Kidney epithelial cell (primary cell): ENCODE measurements around the gene ITGBL1. TPM values are rescaled to one million over a fixed set of nuclear protein-coding genes. Genes with fewer than 3 reads are reported as not detected.

ENCODE experiments used
- DNase-seq: peaks from one replicate; pipeline ENCODE4 v3.0.0-alpha.2; 2010; ENCODE audit warnings: low read depth
- H3K27me3 ChIP-seq: 2 replicates; pipeline ENCODE4 v1.6.0; 2011; ENCODE audit warnings: low read length; ENCODE audit not compliant: control insufficient read depth, insufficient read depth
- H3K36me3 ChIP-seq: 2 replicates; pipeline ENCODE4 v1.5.1; 2011; ENCODE audit warnings: low read length; ENCODE audit not compliant: control insufficient read depth, insufficient read depth
- H3K4me3 ChIP-seq: 2 replicates; pipeline ENCODE4 v1.5.1; 2011; ENCODE audit warnings: low read depth, mild to moderate bottlenecking, control low read depth, low read length
- total RNA-seq: library from RNA; depleted of rRNA; stranded (reverse); fragments of >200 nt; gene quantifications from 2 replicates; pipeline ENCODE4 v1.2.3, GENCODE V29; 2015
- TF ChIP-seq, protein P1 (sequence below): IDR thresholded peaks from 2 replicates; pipeline ENCODE4 v1.5.1; 2011; ENCODE audit warnings: mild to moderate bottlenecking, moderate library complexity, low read length, control low read depth, inconsistent platforms; ENCODE audit not compliant: insufficient read depth, poor library complexity, severe bottlenecking

The ITGBL1 gene
- total RNA-seq, 1 donor from 2014 or later, result 0.21 TPM

DNA sequence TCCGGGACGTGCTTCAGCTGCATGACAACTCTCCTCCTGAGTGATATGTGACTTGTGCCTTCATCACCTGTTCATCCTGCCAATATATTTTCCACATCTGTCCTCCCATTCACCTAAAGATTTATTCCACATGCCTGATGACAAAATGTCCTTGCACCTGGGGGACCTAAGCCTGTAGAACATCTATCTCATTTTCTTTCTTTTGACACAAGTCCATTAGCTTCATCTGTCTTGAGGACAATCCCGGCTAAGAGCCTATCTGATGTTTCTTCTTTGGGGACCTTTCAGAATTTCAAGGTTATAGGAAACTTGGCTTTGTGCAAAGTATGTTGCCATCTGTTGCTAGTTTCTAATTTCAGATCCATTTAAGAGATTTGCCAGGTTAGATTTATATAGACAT, 41.1 kb downstream of the ITGBL1 start:
- TF ChIP-seq, protein P1, sequence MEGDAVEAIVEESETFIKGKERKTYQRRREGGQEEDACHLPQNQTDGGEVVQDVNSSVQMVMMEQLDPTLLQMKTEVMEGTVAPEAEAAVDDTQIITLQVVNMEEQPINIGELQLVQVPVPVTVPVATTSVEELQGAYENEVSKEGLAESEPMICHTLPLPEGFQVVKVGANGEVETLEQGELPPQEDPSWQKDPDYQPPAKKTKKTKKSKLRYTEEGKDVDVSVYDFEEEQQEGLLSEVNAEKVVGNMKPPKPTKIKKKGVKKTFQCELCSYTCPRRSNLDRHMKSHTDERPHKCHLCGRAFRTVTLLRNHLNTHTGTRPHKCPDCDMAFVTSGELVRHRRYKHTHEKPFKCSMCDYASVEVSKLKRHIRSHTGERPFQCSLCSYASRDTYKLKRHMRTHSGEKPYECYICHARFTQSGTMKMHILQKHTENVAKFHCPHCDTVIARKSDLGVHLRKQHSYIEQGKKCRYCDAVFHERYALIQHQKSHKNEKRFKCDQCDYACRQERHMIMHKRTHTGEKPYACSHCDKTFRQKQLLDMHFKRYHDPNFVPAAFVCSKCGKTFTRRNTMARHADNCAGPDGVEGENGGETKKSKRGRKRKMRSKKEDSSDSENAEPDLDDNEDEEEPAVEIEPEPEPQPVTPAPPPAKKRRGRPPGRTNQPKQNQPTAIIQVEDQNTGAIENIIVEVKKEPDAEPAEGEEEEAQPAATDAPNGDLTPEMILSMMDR, result no peak
- Histone ChIP-seq H3K36me3 (no peaks in the 10 kb centered on the region), H3K4me3 (no peak overlapping the region), H3K27me3 (no peaks in the 10 kb centered on the region)
- DNase-seq, result no peak

DNA sequence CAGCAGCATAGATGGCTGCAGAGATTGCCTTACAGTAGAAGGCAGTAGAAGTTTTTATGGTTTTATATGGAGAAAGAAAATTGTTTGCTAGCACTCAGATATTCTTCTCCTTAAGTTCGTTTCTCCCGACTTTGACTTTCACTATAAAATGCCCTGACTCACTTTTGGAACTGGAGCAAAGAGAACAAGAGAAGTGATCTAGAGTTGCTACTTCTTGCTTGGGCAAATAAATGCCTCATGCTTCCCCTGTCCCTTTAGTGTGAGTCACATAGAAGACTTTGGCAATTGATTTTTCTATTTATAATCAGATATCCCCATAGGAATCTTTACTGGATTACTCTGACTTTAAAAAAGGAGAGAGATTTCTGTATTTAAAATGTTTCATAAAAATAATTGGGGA, 46.9 kb downstream of the ITGBL1 start:
- H3K4me3 ChIP-seq, result no peak overlapping the region
- no peaks in the 10 kb centered on the region for H3K36me3 ChIP-seq

DNA sequence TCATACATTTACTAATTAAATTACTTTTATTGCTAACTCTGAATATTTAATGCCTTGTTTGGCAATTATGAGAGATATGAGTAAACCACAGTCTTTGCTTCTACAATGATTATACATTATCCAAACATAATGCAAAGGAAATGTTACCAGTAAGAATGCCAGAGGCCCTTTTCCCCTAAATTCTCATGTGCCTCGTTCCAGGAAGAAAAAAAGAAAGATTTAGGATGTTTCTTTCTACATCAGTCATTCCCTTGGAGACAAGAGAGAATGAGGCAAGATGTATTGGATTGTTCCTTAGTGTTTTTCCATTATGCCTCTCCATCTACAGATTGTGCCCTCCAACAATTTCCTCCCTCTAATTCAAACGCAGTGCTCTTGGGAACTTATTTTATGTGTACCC, 50.1 kb downstream of the ITGBL1 start:
- Histone ChIP-seq H3K4me3 (no peak overlapping the region), H3K36me3 (no peaks in the 10 kb centered on the region), H3K27me3 (no peaks in the 10 kb centered on the region)
- DNase-seq, result no peak
- TF ChIP-seq, protein P1, result no peak

More for the DNA sequence above, 46.9 kb downstream of the ITGBL1 start:
- DNase-seq, result no peak
- no peaks in the 10 kb centered on the region for H3K27me3 ChIP-seq
- TF ChIP-seq, protein P1, result no peak

DNA sequence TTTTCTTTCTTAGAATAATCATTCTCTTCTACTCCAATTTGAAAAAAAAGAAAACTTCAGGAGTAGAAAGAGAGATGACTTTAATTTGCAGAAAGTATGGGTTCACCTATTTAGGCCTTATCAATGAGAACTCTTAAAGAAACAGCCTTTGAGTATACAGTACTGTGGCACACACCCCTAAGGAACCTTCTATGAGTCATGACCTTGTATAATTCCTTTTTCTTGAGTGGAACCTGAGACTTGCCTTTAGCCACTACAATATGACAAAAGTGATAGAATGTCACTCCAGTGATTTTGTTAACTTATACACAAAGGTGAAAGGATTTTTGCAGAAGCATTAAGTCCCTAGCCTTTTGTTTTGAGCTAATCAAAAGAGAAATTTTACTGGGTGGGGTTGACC, 58.7 kb downstream of the ITGBL1 start:
- Histone ChIP-seq H3K4me3 (no peak overlapping the region), H3K36me3 (no peaks in the 10 kb centered on the region), H3K27me3 (no peaks in the 10 kb centered on the region)
- DNase-seq, result no peak
- TF ChIP-seq, protein P1, result no peak

DNA sequence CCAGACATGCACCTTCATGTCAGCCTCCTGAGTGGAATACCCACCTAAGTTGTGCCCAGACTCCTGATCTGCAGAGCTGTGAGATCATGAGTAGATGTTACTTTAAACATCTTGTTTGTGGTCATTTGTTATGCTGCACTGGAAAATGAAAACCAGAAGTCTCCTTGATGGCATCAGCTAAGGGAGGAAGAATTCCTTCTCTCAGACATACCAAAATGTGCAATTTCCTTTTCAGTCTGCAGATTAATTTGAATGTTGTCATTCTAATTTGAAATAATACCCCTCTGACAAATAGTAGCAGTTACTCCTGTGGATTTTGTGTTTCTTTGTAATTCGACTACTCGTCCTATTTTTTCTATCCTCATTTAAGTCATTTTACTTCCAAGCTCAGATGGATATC, 59.3 kb downstream of the ITGBL1 start:
- TF ChIP-seq, protein P1, result no peak
- H3K27me3 ChIP-seq, result no peaks in the 10 kb centered on the region
- H3K4me3 ChIP-seq, result no peak overlapping the region
- no peaks in the 10 kb centered on the region for H3K36me3 ChIP-seq
- DNase-seq, result no peak

DNA sequence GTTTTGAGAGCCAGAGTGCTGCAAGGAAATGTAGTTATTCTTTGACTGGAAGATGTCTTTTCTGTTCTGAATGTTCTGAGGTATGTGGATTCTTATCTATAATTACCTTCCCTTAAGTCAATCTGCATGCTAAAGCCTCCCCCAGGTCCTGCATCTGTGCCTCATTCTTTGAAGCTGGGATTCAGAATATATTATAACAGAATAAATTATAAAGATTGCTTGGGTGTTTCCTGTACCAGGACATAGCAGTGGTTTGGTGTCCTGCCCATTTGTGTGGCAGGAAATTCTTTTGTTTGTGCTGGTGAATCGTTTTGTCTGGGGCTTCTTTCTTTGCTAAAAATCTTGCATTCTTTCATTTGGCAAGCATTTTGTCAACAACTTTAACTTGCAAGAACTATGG, 60.2 kb downstream of the ITGBL1 start:
- Histone ChIP-seq H3K36me3 (no peaks in the 10 kb centered on the region), H3K4me3 (no peak overlapping the region), H3K27me3 (no peaks in the 10 kb centered on the region)
- TF ChIP-seq, protein P1, result no peak
- DNase-seq, result no peak
